Endodermal cell (in vitro differentiated cells): ENCODE results near the gene RP2. TPM values are rescaled to one million over a fixed set of nuclear protein-coding genes. Genes with fewer than 3 reads are reported as not detected.

Experiments
- DNase-seq: peaks from one replicate; pipeline ENCODE4 v3.0.0-alpha.2; 2017
- H3K27ac ChIP-seq: 2 replicates; pipeline ENCODE4 v1.5.1; 2013; ENCODE audit warnings: mild to moderate bottlenecking, low read depth, low read length, moderate library complexity
- H3K27me3 ChIP-seq: 2 replicates; pipeline ENCODE4 v1.6.1; 2013; ENCODE audit warnings: mild to moderate bottlenecking, low read length, moderate library complexity; ENCODE audit not compliant: insufficient read depth, control insufficient read depth, poor library complexity, severe bottlenecking
- H3K36me3 ChIP-seq: 2 replicates; pipeline ENCODE4 v1.7.0; 2013; ENCODE audit warnings: mild to moderate bottlenecking, low read length, moderate library complexity; ENCODE audit not compliant: control insufficient read depth, insufficient read depth
- H3K4me1 ChIP-seq: one replicate; pipeline ENCODE4 v1.7.0; 2013; ENCODE audit warnings: low read length; ENCODE audit not compliant: control insufficient read depth, insufficient read depth
- H3K4me3 ChIP-seq: 2 replicates; pipeline ENCODE4 v1.5.1; 2013; ENCODE audit warnings: mild to moderate bottlenecking, low read length, moderate library complexity
- H3K9ac ChIP-seq: 2 replicates; pipeline ENCODE4 v1.6.1; 2013; ENCODE audit warnings: mild to moderate bottlenecking, low read length, moderate library complexity; ENCODE audit not compliant: poor library complexity, severe bottlenecking; ENCODE audit errors: extremely low read depth
- H3K9me3 ChIP-seq: 2 replicates; pipeline ENCODE4 v1.6.1; 2013; ENCODE audit warnings: mild to moderate bottlenecking, low read length, moderate library complexity; ENCODE audit not compliant: control insufficient read depth
- H3K27ac Mint-ChIP-seq: 2 replicates; pipeline ENCODE4 v1.8.0; 2020; ENCODE audit warnings: mixed read lengths
- H3K27me3 Mint-ChIP-seq: 2 replicates; pipeline ENCODE4 v1.8.0; 2021; ENCODE audit warnings: mild to moderate bottlenecking, mixed read lengths; ENCODE audit not compliant: insufficient read depth
- H3K36me3 Mint-ChIP-seq: 2 replicates; pipeline ENCODE4 v1.8.0; 2020; ENCODE audit warnings: low read depth, mixed read lengths
- H3K4me1 Mint-ChIP-seq: 2 replicates; pipeline ENCODE4 v1.8.0; 2020; ENCODE audit warnings: mixed read lengths
- H3K4me3 Mint-ChIP-seq: 2 replicates; pipeline ENCODE4 v1.8.0; 2020; ENCODE audit warnings: mild to moderate bottlenecking, moderate library complexity, mixed read lengths
- H3K9me3 Mint-ChIP-seq: 2 replicates; pipeline ENCODE4 v1.8.0; 2020; ENCODE audit warnings: mild to moderate bottlenecking, mixed read lengths
- CTCF ChIP-seq: fragments of 200-600 bp; sonication (generic); conservative IDR thresholded peaks from 2 replicates; pipeline ENCODE4 v1.5.0; 2021; ENCODE audit warnings: antibody characterized with exemption, mild to moderate bottlenecking
- WGBS, 2 experiments: methylation state at CpG; one replicate each; pipeline versions ENCODE4 v1.1.5 to v1.1.7; 2013; ENCODE audit warnings: missing lambda C conversion rate in 2 of 2, mixed read lengths in 1 of 2; ENCODE audit not compliant: insufficient coverage in 1 of 2, insufficient read length in 1 of 2; 5-methylcytosine and 5-hydroxymethylcytosine counted together
- total RNA-seq, 2 donors: library from RNA; stranded (reverse); fragmentation: NEBNext Ultra II Directional in 1 of 2; extraction: Animal tissue kit (Norgen Biotek cat#: 25700) in 1 of 2; gene quantifications; 2 replicates in 1 of 2; 3 replicates in 1 of 2; pipeline ENCODE4 v1.2.1, GENCODE V29; 2021

The RP2 gene
- total RNA-seq, 2 donors from 2014 or later, result 11.8 to 12.1 TPM

GRCh38 chrX:46840946-46841345 is 4.1 kb downstream of the RP2 start:
- Histone ChIP-seq H3K27ac (no peak overlapping the region), H3K4me1 (no peaks in the 10 kb centered on the region), H3K9ac (no peak overlapping the region), H3K9me3 (no peaks in the 10 kb centered on the region), H3K27me3 (no peaks in the 10 kb centered on the region), H3K36me3 (no peaks in the 10 kb centered on the region), H3K4me3 (no peak overlapping the region)
- H3K36me3 Mint-ChIP-seq, result no peaks in the 10 kb centered on the region
- peaks cover 40% of the 10 kb centered on the region for H3K9me3 Mint-ChIP-seq
- no peak overlapping the region for H3K27ac Mint-ChIP-seq
- WGBS, 2 experiments, result 79% methylated on average over 1 of the region's 1 CpG; no CpG with 5 or more reads in 1 of the 2 experiments
- no peaks in the 10 kb centered on the region for H3K27me3 Mint-ChIP-seq
- H3K4me3 Mint-ChIP-seq, result no peak overlapping the region
- no peak for TF ChIP-seq CTCF
- no peaks in the 10 kb centered on the region for H3K4me1 Mint-ChIP-seq
- DNase-seq, result no peak

DNA sequence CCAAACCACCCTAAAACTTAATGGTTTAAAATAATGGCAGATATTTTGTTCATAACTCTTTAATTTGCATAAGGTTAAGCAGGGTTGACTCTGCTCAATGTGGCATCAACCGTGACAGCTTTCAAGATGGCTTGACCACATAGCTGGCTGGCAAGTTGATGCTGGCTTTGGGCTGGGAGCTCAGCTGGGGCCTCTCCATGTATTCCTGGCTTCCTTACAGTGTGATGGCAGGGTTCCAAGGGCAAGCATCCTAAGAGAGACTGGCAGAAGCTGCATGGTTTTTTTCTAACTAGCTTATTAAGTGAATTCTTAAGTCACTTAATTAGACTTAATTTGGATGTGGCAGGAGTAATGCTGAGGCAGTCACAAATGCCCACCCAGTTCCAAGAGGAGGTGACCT is 4.5 kb downstream of the RP2 start:
- H3K4me3 Mint-ChIP-seq, result no peak overlapping the region
- Histone ChIP-seq H3K4me1 (no peaks in the 10 kb centered on the region), H3K27ac (no peak overlapping the region), H3K9ac (no peak overlapping the region), H3K27me3 (no peaks in the 10 kb centered on the region), H3K9me3 (no peaks in the 10 kb centered on the region), H3K4me3 (no peak overlapping the region), H3K36me3 (no peaks in the 10 kb centered on the region)
- H3K4me1 Mint-ChIP-seq, result no peaks in the 10 kb centered on the region
- DNase-seq, result no peak
- 96% methylated on average over 1 of the region's 1 CpG; no CpG with 5 or more reads in 1 of the 2 experiments for WGBS, 2 experiments
- TF ChIP-seq CTCF, result no peak
- H3K36me3 Mint-ChIP-seq, result no peaks in the 10 kb centered on the region
- H3K27me3 Mint-ChIP-seq, result no peaks in the 10 kb centered on the region
- H3K9me3 Mint-ChIP-seq, result peaks cover 37% of the 10 kb centered on the region
- H3K27ac Mint-ChIP-seq, result no peak overlapping the region

- H3K27me3 ChIP-seq, result no peaks in the 10 kb centered on the region
- Mint-ChIP-seq H3K4me1 (no peaks in the 10 kb centered on the region), H3K9me3 (peaks cover 28% of the 10 kb centered on the region), H3K27ac (no peak overlapping the region), H3K36me3 (peaks cover 3% of the 10 kb centered on the region), H3K4me3 (no peak overlapping the region), H3K27me3 (no peaks in the 10 kb centered on the region)
- H3K27ac ChIP-seq, result no peak overlapping the region
- no peak for TF ChIP-seq CTCF
- no peak for DNase-seq
- H3K9me3 ChIP-seq, result no peaks in the 10 kb centered on the region
- H3K9ac ChIP-seq, result no peak overlapping the region
- H3K36me3 ChIP-seq, result no peaks in the 10 kb centered on the region
- no peaks in the 10 kb centered on the region for H3K4me1 ChIP-seq
- no peak overlapping the region for H3K4me3 ChIP-seq
These were observed 8.1 kb downstream of the RP2 start for GRCh38 chrX:46844913-46845312.
